K562 (cell line): ENCODE data around the gene SYNJ2. TPM values are rescaled to one million over a fixed set of nuclear protein-coding genes. Genes with fewer than 3 reads are reported as not detected.
A peak's percentile ranks its signal among the peaks of the same experiment; 100 is the strongest.

Experiments
- ATF7 ChIP-seq: fragments of 450-650 bp; IDR thresholded peaks from 2 replicates; pipeline ENCODE4 v1.7.1; 2014; ENCODE audit warnings: mild to moderate bottlenecking, moderate library complexity
- CBFB ChIP-seq: sonication (generic); formaldehyde crosslinking; IDR thresholded peaks from 2 replicates; pipeline ENCODE4 v1.4.0; 2020; ENCODE audit warnings: mild to moderate bottlenecking, missing genetic modification reagents
- CBX3 ChIP-seq, 2 experiments: IDR thresholded peaks; 1 replicate in 1 of 2; 2 replicates in 1 of 2; pipeline ENCODE4 v1.6.1; 2012; ENCODE audit warnings: inconsistent platforms in 2 of 2, low read length in 2 of 2, borderline replicate concordance in 1 of 2, control low read depth in 1 of 2
- CHCHD3 ChIP-seq: fragments of 250-450 bp; sonication (Bioruptor Pico); IDR thresholded peaks from 2 replicates; pipeline ENCODE4 v2.1.2; 2022; ENCODE audit warnings: mild to moderate bottlenecking
- HDAC1 ChIP-seq, 2 experiments: fragments of 450-650 bp; IDR thresholded peaks; 2 replicates each; pipeline ENCODE4 v1.6.1; 2016 to 2017; ENCODE audit warnings: inconsistent platforms in 1 of 2, mild to moderate bottlenecking in 1 of 2, moderate library complexity in 1 of 2
- PHB ChIP-seq: fragments of 250-450 bp; sonication (Bioruptor Pico); IDR thresholded peaks from 2 replicates; pipeline ENCODE4 v1.5.0; 2021
- RBBP5 ChIP-seq: fragments of 200-600 bp; sonication (generic); IDR thresholded peaks from 2 replicates; pipeline ENCODE4 v1.6.1; 2012; ENCODE audit warnings: borderline replicate concordance, mild to moderate bottlenecking, low read length, control low read depth, inconsistent platforms; ENCODE audit not compliant: insufficient read depth, poor library complexity, severe bottlenecking
- RREB1 ChIP-seq: fragments of 250-450 bp; sonication (Bioruptor Pico); IDR thresholded peaks from 2 replicates; pipeline ENCODE4 v1.4.0; 2020
- SIN3A ChIP-seq, 2 experiments: fragments of 150-350 bp in 1 of 2; IDR thresholded peaks; 2 replicates each; pipeline ENCODE4 v1.6.1; 2011 to 2016; ENCODE audit warnings: borderline replicate concordance in 2 of 2, low read depth in 2 of 2, low read length in 2 of 2, mild to moderate bottlenecking in 2 of 2, moderate library complexity in 2 of 2; ENCODE audit not compliant: control insufficient read depth in 1 of 2
- SNIP1 ChIP-seq: fragments of 450-650 bp; IDR thresholded peaks from 2 replicates; pipeline ENCODE4 v1.7.1; 2017; ENCODE audit warnings: low read depth, mild to moderate bottlenecking
- SP1 ChIP-seq: sonication (generic); formaldehyde crosslinking; IDR thresholded peaks from 2 replicates; pipeline ENCODE4 v1.8.1; 2022; ENCODE audit warnings: mild to moderate bottlenecking, missing genetic modification reagents
- ZBTB8A ChIP-seq: fragments of 450-650 bp; IDR thresholded peaks from 2 replicates; pipeline ENCODE4 v1.6.1; 2018; ENCODE audit warnings: mild to moderate bottlenecking, moderate library complexity; ENCODE audit not compliant: partially characterized antibody
- ZNF77 ChIP-seq: fragments of 250-450 bp; sonication (Bioruptor Pico); IDR thresholded peaks from 2 replicates; pipeline ENCODE4 v1.5.0; 2020
- polyA plus RNA-seq, 8 experiments: library from polyadenylated mRNA; depleted of rRNA in 4 of 8; stranded (reverse) in 5 of 8; unstranded in 3 of 8; fragments of >200 nt; fragmentation: Nextera tagmentation in 2 of 8; fragmentation: Illumina TruSeq in 1 of 8; extraction: Ambion mirVana in 2 of 8; extraction: Trizol in 1 of 8; gene quantifications; 2 replicates each; pipeline versions ENCODE4 v1.2.1 to v1.2.3, GENCODE V29; 2011 to 2014; ENCODE audit warnings: inconsistent platforms in 1 of 8, missing spikeins in 1 of 8
- total RNA-seq, 7 experiments: library from RNA; depleted of rRNA in 6 of 7; stranded (reverse); fragments of >200 nt in 6 of 7; fragmentation: Illumina TruSeq in 2 of 7; extraction: Trizol in 2 of 7; gene quantifications; 2 replicates each; pipeline versions ENCODE4 v1.2.1 to v1.2.3, GENCODE V29; 2011 to 2021; ENCODE audit warnings: low replicate concordance in 1 of 7
- TF ChIP-seq, protein P1 (sequence below): sonication (generic); formaldehyde crosslinking; IDR thresholded peaks from 2 replicates; pipeline ENCODE4 v1.8.0; 2023; ENCODE audit warnings: missing genetic modification reagents, mild to moderate bottlenecking, borderline replicate concordance
- TF ChIP-seq, protein P2 (sequence below): fragments of 450-650 bp; formaldehyde crosslinking; IDR thresholded peaks from 2 replicates; pipeline ENCODE4 v1.4.0; 2020; ENCODE audit warnings: mild to moderate bottlenecking, moderate library complexity

The SYNJ2 gene
- total and polyA plus RNA-seq, 9 of the 15 experiments (the other 6 are each of a cell fraction or from before 2014, with no cell fraction given) = 3.0 to 27.7 (median 17.8) TPM

DNA sequence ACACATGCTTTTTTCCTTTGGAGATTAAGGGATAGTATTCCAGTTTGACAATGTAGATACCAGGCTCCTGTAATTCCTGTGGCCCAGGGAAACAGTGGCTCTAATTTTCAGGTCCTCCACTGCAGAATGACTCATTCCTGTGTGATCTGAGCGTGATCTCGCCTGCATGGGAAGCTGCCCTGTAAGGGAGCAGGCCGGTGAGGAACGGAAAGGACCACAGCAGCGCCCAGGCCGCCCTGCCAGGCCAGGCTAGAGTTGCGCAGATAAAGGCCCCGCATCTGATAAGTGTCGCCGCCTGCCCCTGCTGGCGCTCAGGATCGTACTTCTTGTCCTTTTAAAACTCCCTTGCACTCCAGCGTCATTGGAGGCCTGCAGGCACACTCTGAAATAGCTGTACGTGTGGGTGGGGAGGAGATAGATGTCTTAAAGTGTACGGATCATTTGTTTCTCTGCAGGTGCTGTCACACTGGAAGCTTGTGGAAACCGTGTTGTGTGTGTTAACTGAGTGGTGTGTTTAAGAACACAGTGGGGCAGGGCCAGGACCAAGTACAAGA, 60.7 kb downstream of the SYNJ2 start (continued):
- TF ChIP-seq RREB1 (CRISPR knock-in tag) (0 out of 2 replicates have a peak, but pooled peaks have one; percentile 69), ATF7 (peak; percentile 62), SP1 (CRISPR knock-in tag) (no peak), CBX3 (IDR thresholded peaks at IDR 0.05; ENCODE audit: borderline replicate concordance in 1 of 2, low read length in 2 of 2) (no peak), CBFB (CRISPR knock-in tag) (no peak), ZBTB8A (no peak), SNIP1 (no peak), RBBP5 (peak; percentile 53), PHB (no peak), CHCHD3 (CRISPR knock-in tag) (no peak), SIN3A (IDR thresholded peaks at IDR 0.05; ENCODE audit: borderline replicate concordance in 2 of 2, control insufficient read depth in 1 of 2, low read depth in 2 of 2, low read length in 2 of 2) (no peak), ZNF77 (CRISPR knock-in tag) (no peak), HDAC1 (IDR thresholded peaks at IDR 0.05) (peak in 1 of 2 experiments; percentile 57; a peak in 1 of 4 replicates)
- TF ChIP-seq, protein P1, sequence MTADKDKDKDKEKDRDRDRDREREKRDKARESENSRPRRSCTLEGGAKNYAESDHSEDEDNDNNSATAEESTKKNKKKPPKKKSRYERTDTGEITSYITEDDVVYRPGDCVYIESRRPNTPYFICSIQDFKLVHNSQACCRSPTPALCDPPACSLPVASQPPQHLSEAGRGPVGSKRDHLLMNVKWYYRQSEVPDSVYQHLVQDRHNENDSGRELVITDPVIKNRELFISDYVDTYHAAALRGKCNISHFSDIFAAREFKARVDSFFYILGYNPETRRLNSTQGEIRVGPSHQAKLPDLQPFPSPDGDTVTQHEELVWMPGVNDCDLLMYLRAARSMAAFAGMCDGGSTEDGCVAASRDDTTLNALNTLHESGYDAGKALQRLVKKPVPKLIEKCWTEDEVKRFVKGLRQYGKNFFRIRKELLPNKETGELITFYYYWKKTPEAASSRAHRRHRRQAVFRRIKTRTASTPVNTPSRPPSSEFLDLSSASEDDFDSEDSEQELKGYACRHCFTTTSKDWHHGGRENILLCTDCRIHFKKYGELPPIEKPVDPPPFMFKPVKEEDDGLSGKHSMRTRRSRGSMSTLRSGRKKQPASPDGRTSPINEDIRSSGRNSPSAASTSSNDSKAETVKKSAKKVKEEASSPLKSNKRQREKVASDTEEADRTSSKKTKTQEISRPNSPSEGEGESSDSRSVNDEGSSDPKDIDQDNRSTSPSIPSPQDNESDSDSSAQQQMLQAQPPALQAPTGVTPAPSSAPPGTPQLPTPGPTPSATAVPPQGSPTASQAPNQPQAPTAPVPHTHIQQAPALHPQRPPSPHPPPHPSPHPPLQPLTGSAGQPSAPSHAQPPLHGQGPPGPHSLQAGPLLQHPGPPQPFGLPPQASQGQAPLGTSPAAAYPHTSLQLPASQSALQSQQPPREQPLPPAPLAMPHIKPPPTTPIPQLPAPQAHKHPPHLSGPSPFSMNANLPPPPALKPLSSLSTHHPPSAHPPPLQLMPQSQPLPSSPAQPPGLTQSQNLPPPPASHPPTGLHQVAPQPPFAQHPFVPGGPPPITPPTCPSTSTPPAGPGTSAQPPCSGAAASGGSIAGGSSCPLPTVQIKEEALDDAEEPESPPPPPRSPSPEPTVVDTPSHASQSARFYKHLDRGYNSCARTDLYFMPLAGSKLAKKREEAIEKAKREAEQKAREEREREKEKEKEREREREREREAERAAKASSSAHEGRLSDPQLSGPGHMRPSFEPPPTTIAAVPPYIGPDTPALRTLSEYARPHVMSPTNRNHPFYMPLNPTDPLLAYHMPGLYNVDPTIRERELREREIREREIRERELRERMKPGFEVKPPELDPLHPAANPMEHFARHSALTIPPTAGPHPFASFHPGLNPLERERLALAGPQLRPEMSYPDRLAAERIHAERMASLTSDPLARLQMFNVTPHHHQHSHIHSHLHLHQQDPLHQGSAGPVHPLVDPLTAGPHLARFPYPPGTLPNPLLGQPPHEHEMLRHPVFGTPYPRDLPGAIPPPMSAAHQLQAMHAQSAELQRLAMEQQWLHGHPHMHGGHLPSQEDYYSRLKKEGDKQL = no peak
- TF ChIP-seq, protein P2, sequence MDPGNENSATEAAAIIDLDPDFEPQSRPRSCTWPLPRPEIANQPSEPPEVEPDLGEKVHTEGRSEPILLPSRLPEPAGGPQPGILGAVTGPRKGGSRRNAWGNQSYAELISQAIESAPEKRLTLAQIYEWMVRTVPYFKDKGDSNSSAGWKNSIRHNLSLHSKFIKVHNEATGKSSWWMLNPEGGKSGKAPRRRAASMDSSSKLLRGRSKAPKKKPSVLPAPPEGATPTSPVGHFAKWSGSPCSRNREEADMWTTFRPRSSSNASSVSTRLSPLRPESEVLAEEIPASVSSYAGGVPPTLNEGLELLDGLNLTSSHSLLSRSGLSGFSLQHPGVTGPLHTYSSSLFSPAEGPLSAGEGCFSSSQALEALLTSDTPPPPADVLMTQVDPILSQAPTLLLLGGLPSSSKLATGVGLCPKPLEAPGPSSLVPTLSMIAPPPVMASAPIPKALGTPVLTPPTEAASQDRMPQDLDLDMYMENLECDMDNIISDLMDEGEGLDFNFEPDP (CRISPR knock-in tag) = no peak
